Mucosa of descending colon (tissue), 3 donors: ENCODE measurements around the gene SLC9A7. TPM values are rescaled to one million over a fixed set of nuclear protein-coding genes. Genes with fewer than 3 reads are reported as not detected.

Experiments
- ATAC-seq: fragments of 200-7000 bp; cut with Tn5 transposase; one replicate; pipeline ENCODE4 v1.9.1; 2020; ENCODE audit warnings: mild to moderate bottlenecking, moderate library complexity
- DNase-seq, 3 donors: peaks; one replicate each; pipeline ENCODE4 v3.0.0-alpha.2; 2020
- H3K36me3 ChIP-seq: fragments of 200-600 bp; one replicate; pipeline ENCODE4 v1.8.0; 2021; ENCODE audit warnings: low read depth, mild to moderate bottlenecking
- H3K4me1 ChIP-seq: fragments of 200-600 bp; one replicate; pipeline ENCODE4 v1.8.0; 2021; ENCODE audit warnings: low read depth, mild to moderate bottlenecking
- H3K4me3 ChIP-seq: fragments of 200-600 bp; one replicate; pipeline ENCODE4 v1.8.0; 2021; ENCODE audit warnings: mild to moderate bottlenecking
- H3K9me3 ChIP-seq: fragments of 200-600 bp; one replicate; pipeline ENCODE4 v1.8.0; 2021; ENCODE audit warnings: mild to moderate bottlenecking
- CTCF ChIP-seq: fragments of 200-600 bp; IDR thresholded peaks from one replicate; pipeline ENCODE4 v1.8.0; 2022; ENCODE audit warnings: antibody characterized with exemption, mild to moderate bottlenecking
- intact Hi-C, 2 donors: fragments of 100-400 bp; cut with DNase I in 1 of 2; cut with micrococcal nuclease in 1 of 2; formaldehyde crosslinking; loops; one replicate each; pipeline versions ENCODE4 v1.11.0 to v1.11.1; 2022; cut with DNase I, micrococcal nuclease
- total RNA-seq, 3 donors: library from RNA; stranded (reverse); fragmentation: NEBNext Ultra II Directional in 2 of 3; extraction: Animal tissue kit (Norgen Biotek cat#: 25700) in 2 of 3; gene quantifications; one replicate each; pipeline versions ENCODE4 v1.2.1 to v1.2.4, GENCODE V29; 2021 to 2023
- donor health status: DM: no; HTN: no; CAD: no; lungs with moderate emphysema.
- donor health status: DM: no; HTN: no; CAD: no.
- donor health status: DM: no; HTN: yes; CAD: no.

The SLC9A7 gene
- total RNA-seq, 3 donors from 2014 or later, result 0.46 to 2.7 (median 1.3) TPM

GRCh38 chrX:46649421-46650260, 109.3 kb downstream of the SLC9A7 start:
- peak in 1 of 3 donors; percentile 15 for DNase-seq
- Histone ChIP-seq H3K9me3 (no peaks in the 10 kb centered on the region), H3K36me3 (no peaks in the 10 kb centered on the region), H3K4me1 (no peaks in the 10 kb centered on the region), H3K4me3 (no peak overlapping the region)
- no peak for TF ChIP-seq CTCF
- intact Hi-C loops, result no loop called here
- ATAC-seq, result peak; percentile 25

DNA sequence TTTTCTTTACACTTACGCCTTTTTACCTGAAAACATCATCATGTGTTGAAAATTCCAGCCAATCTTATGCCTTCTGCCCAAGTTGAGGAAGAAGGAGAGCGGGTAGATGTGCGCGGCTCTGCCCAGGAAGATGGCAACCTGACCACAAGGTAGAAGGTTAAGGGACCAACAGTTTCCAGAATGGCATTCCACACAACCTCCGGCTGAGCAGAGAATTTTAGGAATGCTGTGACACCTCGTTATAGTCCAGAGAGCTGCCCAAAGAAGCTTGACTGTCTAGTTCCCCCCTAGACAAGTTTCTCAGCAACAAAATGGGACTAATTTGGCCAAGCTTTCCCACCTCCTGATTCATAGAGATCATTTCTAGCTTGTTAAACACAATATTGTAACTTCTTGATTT, 110.3 kb downstream of the SLC9A7 start:
- no peak for TF ChIP-seq CTCF
- ATAC-seq (no peak), DNase-seq (no peak)
- Histone ChIP-seq H3K4me3 (no peak overlapping the region), H3K9me3 (no peaks in the 10 kb centered on the region), H3K36me3 (no peaks in the 10 kb centered on the region), H3K4me1 (no peaks in the 10 kb centered on the region)
- intact Hi-C loops, result no loop called here

DNA sequence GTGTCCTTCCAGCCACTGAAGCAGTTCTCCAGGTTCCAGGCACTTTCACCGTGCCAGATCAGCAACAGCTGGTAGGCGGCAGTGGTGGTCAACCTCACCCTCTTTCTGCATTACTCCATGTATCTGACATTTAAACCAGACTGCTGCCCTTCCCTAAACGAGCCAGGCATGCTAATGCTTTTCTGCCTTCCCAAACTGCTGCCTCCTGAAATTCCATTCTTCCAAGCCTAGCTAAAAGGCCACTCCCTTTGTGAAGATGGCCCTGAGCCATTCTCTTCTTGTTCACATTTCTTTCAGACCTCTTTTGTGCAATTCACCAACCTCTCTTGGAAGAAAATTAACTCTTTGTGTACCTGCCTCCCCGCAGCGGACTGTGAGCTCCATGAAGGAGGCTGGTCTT, 111.7 kb downstream of the SLC9A7 start:
- intact Hi-C loops, result no loop called here
- no peak for TF ChIP-seq CTCF
- Histone ChIP-seq H3K4me1 (no peaks in the 10 kb centered on the region), H3K4me3 (no peak overlapping the region), H3K9me3 (no peaks in the 10 kb centered on the region), H3K36me3 (no peaks in the 10 kb centered on the region)
- DNase-seq (no peak), ATAC-seq (no peak)

- no peak overlapping the region for H3K4me3 ChIP-seq
- DNase-seq (no peak), ATAC-seq (no peak)
- no peaks in the 10 kb centered on the region for H3K36me3 ChIP-seq
- intact Hi-C loops, result no loop called here
- no peak for TF ChIP-seq CTCF
- H3K4me1 ChIP-seq, result no peaks in the 10 kb centered on the region
- no peaks in the 10 kb centered on the region for H3K9me3 ChIP-seq
Observed at GRCh38 chrX:46645614-46646013, 113.3 kb downstream of the SLC9A7 start.

DNA sequence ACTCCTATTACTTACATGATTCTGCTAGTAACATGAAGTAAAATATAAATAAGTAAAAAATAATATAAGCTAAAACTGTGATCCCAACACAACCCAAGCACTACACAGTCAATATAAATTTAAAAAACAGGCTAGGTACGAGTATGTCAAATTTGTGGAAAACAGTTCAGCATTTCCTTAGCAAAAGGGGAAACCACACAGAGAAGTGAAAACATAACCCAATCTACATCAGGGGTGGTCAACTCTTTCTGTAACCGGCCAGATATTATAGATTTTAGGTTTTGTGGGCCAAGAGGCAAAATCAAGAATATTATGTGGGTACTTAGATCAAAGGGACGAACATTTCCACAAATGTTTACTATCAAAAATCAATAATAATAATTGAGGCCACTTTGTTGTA, 115.3 kb downstream of the SLC9A7 start:
- no peak for DNase-seq
- intact Hi-C loops, result no loop called here

More for the DNA sequence above, 115.3 kb downstream of the SLC9A7 start:
- TF ChIP-seq CTCF, result no peak
- Histone ChIP-seq H3K4me1 (no peaks in the 10 kb centered on the region), H3K36me3 (no peaks in the 10 kb centered on the region), H3K9me3 (no peaks in the 10 kb centered on the region), H3K4me3 (no peak overlapping the region)
- no peak for ATAC-seq
